Transverse colon (tissue), 4 donors: ENCODE results near the gene PIK3CD.

Experiments used
- POLR2A ChIP-seq: fragments of 450-650 bp; IDR thresholded peaks from one replicate; pipeline ENCODE4 v1.6.1; 2016; ENCODE audit warnings: antibody characterized with exemption, mild to moderate bottlenecking, moderate library complexity
- POLR2AphosphoS5 ChIP-seq, 3 donors: sonication (generic); formaldehyde crosslinking; IDR thresholded peaks; one replicate each; pipeline ENCODE4 v1.6.1; 2016; ENCODE audit warnings: antibody characterized with exemption in 3 of 3
- TF ChIP-seq, protein P1 (sequence below), 5 experiments: fragments of 200-600 bp in 3 of 5; fragments of 450-650 bp in 2 of 5; sonication (generic) in 3 of 5; IDR thresholded peaks; 1 replicate in 2 of 5; 2 replicates in 3 of 5; pipeline ENCODE4 v1.5.1; 2016 to 2017; ENCODE audit warnings: antibody characterized with exemption in 5 of 5, inconsistent platforms in 3 of 5, mild to moderate bottlenecking in 2 of 5, moderate library complexity in 1 of 5

DNA sequence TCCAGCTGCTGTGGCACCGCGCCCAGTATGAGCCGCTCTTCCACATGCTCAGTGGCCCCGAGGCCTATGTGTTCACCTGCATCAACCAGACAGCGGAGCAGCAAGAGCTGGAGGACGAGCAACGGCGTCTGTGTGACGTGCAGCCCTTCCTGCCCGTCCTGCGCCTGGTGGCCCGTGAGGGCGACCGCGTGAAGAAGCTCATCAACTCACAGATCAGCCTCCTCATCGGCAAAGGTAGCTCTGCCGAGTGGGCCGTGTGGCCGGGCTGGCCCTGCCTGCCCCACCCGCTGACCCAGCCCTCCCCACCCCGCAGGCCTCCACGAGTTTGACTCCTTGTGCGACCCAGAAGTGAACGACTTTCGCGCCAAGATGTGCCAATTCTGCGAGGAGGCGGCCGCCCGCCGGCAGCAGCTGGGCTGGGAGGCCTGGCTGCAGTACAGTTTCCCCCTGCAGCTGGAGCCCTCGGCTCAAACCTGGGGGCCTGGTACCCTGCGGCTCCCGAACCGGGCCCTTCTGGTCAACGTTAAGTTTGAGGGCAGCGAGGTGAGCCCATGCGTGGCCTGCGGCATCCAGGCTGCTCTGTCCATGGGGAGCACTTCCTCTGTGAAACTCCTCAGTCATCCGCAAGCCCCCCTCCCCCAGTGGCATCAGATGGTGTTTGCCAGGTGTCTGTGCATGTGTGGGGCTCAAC, 64.2 kb downstream of the PIK3CD start:
- no peak for TF ChIP-seq POLR2A
- TF ChIP-seq, protein P1, sequence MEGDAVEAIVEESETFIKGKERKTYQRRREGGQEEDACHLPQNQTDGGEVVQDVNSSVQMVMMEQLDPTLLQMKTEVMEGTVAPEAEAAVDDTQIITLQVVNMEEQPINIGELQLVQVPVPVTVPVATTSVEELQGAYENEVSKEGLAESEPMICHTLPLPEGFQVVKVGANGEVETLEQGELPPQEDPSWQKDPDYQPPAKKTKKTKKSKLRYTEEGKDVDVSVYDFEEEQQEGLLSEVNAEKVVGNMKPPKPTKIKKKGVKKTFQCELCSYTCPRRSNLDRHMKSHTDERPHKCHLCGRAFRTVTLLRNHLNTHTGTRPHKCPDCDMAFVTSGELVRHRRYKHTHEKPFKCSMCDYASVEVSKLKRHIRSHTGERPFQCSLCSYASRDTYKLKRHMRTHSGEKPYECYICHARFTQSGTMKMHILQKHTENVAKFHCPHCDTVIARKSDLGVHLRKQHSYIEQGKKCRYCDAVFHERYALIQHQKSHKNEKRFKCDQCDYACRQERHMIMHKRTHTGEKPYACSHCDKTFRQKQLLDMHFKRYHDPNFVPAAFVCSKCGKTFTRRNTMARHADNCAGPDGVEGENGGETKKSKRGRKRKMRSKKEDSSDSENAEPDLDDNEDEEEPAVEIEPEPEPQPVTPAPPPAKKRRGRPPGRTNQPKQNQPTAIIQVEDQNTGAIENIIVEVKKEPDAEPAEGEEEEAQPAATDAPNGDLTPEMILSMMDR (IDR thresholded peaks at IDR 0.05), result no peak
- TF ChIP-seq POLR2AphosphoS5 (IDR thresholded peaks at IDR 0.05), result no peak
